Dermis blood vessel endothelial cell (primary cell): ENCODE data around the gene HK2. TPM values are rescaled to one million over a fixed set of nuclear protein-coding genes. Genes with fewer than 3 reads are reported as not detected.
A peak's percentile ranks its signal among the peaks of the same experiment; 100 is the strongest.
"Not testable (repeated sequence)": the region's sequence is repeated elsewhere in the genome, so short reads cannot be mapped to it uniquely, and the experiment has no call there.

Experiments used
- DNase-seq: peaks from one replicate; pipeline ENCODE4 v3.0.0; 2010
- total RNA-seq: library from RNA; depleted of rRNA; stranded (reverse); fragments of >200 nt; gene quantifications from 2 replicates; pipeline ENCODE4 v1.2.3, GENCODE V29; 2014

HK2 gene
- 3.1 and 7.6 TPM in 2 replicates for total RNA-seq

DNA sequence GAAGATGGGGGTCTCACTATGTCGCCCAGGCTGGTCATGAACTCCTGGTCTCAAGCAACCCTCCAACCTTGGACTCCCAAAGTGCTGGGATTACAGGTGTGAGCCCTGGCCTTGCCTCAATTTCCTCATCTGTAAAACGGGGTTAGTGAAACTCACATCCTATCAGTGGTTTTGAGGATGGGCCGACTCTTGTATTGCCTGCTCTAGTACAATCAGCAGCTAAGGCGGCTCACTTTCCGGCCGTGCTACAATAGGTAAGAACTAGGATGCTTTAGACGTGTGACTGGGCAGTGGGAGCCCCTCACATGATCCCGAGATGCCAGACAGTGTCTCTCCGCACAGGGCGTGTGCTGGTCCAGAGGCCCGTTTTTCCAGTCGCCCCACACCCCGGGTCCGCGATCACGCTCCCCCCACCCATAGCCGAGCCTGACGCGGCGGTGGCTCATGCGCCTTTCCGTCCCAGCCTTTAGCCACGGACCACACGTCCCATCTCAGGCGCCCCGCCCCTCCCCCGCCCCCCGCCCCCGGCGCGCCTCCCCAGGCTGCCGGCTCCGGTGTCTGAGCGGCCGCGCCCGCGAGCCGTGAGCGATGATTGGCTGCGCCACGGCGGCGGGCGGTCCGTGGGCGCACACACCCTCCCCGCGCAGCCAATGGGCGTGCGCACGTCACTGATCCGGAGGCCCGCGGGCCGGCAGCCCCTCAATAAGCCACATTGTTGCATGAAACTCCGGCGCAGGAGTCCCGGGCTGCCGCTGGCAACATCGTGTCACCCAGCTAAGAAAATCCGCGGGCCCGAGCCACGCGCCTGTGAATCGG is at the start of gene HK2:
TSS of gene HK2 (plus strand) at position 710 of the 816 bp plus-strand sequence. CDS start 454 bp downstream, outside the sequence.
- DNase-seq = peak; percentile 87

DNA sequence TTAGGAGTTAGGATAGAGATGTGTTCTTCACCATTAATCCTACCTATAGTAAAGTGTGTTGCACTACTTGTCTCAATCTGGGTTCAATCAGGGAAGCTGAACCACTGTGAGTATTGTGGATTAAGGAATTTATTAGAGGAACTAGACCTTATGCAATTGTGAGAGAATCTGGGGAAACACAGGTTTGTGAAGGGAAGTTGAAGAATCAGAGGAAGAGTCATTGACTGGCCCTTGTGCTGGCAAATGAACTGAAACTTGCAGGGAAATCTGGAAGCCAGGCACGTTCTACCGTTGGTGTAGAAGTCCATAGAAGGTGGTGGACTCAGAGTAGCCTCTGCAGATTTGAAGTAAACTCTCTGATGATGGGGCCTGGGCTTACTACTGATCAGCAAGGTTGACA is 44.7 kb upstream of the HK2 start:
- no peak for DNase-seq

DNA sequence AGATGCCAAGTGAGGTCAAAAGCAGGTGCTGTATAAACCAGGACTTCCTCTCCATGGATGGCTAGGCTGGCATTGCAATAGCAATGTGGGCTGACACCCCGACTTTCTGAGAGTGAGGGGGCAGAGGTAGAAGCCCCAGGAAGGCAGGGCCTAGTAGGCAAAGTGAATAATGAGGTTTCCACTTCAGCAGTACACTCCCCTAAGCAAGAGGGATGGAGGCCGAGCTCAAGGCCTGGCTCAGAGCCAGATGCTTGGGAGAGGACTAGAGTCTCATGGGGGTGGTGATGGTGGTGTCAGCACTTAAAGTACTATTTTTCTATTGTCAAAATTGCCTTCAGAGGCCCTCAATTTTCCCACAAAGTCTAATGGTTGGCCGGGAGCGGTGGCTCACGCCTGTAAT is 41.6 kb upstream of the HK2 start:
- no peak for DNase-seq

DNA sequence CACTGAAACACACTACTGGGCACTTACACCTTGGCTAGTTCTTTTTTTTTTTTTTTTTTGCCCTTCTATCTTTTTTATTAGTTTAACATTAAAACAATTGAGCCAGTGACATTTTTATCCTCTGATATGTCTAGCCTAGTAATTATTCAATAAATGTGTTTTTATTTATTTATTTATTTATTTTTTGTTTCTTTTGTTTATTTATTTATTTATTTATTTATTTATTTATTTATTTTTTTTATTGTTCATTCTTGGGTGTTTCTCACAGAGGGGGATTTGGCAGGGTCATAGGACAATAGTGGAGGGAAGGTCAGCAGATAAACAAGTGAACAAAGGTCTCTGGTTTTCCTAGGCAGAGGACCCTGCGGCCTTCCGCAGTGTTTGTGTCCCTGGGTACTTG is 39.0 kb upstream of the HK2 start:
- not testable (repeated sequence) for DNase-seq

DNA sequence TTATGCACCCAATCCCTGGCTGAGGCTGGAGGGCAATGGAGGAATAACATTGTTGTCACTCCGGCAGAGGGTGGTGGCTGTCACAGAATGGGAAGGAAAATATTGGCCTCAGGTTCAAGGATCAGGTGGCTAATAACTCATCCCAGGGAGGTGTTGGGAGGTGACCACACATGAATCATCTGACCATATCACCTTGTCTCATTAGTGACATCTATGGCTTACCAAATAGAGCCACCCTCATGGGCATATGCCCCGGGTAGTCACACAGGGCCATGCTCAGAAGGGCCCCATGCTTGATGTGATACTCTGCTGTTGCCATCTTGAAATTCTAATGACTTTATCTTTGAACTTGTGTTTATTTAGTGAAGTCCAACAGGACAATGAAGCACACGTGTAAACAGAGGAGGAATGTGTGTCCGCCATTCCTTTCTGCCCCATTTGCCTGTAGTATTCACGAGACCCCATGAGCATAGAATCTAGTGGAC is 27.5 kb upstream of the HK2 start:
- no peak for DNase-seq

DNA sequence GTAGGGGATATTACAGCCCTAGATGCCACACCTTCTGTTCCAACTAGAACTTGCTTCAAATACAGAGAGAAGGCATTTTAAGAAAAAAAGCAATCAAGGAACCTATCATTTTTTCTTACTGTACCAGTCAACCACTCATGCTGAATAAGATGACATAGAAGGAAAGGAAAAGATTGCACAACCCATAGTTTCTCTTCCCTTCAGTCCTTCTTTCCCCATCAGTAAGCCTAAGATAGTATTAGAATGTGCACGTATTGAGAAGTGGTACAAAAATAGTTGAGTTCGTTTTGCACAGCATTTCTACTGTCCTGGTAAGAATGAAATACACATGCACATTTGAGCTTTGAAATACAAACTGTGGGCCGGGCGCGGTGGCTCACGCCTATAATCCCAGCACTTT is 27.0 kb upstream of the HK2 start:
- DNase-seq = no peak

DNA sequence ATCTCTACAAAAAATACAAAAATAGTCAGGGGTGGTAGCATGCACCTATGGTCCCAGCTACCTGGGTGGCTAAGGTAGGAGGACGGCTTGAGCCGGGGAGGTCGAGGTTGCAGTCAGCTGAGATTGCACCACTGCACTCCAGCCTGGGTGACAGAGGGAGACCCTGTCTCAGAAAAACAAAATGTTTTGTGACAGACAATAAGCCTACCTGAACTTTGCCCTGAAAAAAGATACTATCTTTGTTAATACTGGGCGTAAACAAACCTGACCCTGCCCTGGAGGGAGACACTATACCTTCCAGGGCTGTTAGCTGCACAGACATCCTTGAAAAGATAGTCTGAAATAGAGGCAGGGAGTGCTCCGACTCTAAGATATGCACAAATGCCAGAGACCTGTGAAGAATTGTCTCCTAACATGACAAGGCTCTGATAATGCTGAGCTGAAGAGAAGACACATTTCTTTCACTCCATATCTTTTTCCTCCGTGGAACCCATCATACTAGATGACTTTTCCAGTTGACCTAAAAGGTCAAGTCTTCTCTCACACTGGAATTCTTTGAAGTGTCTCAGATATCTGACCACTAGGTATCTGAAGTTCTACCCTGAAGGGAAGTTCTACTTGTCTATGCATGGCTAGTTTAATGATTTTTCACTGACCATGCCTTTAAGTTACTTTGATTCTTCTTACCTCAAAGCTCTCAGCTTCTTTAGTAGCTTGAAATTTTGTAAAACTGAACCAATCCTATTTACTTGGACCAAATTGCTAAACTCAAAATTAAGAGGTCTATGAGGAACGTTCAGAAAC is 20.9 kb upstream of the HK2 start:
- no peak for DNase-seq

DNA sequence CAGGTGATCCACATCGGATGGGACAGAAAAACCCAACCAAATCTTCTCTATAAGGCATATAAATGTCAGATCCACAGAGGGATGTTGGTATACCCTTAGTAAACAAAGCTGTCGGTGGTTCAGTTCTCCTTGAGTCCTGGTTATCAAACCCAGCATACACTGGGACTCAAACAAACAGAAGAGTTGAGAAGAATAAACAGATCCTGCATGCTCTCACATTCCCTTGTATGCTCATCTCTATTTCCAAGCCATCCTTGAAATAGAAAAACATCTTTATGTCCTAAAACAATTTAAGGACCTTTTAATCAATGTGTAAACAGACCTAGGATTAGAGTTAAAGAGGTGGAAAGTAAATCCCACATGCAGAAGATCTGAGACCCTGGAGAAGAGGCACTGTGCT is 19.8 kb upstream of the HK2 start:
- DNase-seq = no peak

DNA sequence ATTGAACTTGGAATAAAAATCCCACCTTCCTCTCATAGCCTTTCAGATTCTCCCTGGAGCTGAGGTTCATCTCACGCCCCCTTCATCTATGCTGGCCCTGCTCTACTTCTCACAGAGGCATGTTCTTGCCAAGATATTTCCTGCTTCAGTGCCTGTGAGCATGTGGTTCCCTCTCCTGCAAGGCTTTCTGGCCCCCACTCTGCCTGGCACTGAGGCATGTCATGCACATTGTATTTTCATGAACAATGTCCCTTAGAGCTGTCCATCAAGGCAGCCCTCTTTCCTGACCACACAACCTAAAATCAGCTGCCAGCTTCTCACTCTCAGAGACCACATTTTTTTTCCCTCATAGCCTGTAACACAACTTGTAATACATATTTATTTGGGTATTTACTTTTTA is 18.0 kb upstream of the HK2 start:
- no peak for DNase-seq

DNA sequence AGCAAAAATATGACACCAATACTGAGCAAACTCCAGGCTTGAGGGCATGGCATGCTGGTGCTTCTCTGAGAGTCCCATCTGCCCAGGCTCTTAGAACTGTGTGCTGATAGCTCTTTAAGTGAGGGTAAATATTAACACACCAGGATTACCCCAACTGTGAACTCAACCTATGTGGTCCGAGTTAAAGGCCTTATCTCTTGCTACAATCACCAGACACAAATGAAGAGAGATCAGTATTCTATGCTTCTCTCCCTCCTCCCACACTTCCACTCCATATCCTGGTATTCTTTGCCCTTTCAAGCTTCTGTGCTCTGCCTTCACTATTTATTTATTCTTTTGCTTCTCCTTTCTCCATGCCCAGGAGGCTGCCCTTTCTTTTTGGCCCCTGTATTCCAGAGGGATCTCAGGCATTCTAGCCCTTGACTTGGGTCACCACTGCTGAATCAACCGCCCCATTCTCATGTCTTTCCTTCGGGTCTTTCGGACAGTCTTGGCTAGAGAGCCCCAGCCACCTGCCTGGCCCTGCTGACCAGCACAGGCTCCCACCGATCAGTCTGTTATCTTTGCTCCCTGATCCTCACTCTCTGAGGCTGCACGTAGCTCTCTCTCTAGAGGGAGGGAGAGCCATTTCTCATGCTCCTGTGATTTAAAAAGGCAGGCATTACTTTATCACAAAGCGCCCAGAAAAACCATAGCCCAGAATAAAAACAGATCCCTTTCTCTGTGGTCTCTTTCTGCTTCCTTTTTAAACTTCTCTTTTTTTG is 17.2 kb upstream of the HK2 start:
- no peak for DNase-seq

DNA sequence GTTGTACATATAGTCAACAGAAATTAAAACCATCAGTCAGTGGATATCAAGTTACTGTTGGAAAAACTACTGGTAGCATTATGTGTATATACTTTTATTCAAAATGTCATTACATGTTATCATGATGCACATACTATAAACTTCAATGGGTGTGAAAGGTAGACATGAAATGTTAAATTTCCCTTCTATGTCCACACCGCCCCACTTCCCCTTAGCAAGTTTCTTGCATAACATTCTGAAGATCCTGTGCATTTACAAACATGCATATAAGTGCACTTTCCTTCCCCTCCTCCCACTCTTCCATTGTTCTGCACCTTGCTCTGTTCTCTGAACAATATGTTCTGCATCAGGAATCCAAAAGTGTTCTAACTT is 16.6 kb upstream of the HK2 start:
- no peak for DNase-seq

DNA sequence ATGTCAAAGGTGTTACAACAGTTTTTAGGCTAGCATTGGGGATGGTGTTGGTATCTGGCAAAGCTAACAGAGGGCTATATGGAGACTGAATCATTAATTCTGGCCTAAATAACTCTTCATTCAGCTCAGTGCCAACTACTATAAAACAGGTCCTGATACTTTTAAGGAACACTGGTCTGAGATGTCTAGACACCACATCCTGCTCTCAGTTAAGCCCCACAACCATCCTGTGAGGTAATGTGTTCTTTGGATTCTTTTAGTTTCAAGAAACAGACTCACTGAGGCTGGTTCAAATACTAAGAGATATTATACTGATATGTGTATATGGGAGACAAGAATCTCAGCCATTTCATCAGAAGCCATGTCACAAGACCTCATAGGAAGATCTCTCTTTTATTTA is 14.2 kb upstream of the HK2 start:
- no peak for DNase-seq

DNA sequence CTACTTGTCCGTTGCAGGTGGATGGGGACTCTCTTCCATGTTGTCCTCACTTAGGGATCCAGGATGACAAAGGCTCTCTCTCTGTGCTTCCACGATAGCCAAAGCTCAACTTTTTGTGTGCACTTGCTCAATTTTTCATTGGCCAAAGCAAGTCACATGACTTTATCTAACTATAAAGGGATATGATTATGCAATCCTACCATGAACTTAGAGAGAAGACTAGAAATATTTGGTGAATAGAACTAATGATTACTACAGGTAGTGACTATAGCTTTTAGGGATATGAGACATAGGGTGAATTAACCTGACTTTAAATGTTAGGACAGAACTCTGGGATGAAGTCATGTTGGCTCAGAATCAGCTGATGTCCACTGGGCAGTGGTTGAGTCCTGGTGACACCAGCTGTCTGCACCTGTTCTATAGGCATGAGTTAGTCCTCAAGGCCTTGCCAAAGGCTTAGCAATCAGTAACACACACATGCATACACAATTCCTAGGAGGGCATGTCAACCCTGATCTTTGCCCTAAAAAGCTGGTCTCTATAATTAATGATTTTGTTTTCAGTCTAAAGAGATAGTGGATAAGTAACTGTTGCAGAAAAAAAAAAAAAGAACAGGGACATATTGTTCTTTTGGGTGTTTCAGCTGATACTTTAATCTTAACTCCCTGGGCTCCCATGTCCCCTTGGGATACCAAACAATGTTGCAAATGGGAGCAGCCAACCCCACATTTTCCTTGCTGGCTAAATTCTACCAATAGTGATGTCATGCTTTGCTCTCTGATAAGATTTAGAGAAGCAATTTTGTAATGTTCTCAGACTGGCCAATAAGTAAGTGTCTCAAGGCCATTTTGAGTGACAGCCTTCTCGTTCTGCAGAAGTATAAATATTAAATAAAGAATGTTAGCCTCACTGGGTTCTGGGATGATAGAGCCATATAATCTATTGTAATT is 12.5 kb upstream of the HK2 start:
- no peak for DNase-seq

DNA sequence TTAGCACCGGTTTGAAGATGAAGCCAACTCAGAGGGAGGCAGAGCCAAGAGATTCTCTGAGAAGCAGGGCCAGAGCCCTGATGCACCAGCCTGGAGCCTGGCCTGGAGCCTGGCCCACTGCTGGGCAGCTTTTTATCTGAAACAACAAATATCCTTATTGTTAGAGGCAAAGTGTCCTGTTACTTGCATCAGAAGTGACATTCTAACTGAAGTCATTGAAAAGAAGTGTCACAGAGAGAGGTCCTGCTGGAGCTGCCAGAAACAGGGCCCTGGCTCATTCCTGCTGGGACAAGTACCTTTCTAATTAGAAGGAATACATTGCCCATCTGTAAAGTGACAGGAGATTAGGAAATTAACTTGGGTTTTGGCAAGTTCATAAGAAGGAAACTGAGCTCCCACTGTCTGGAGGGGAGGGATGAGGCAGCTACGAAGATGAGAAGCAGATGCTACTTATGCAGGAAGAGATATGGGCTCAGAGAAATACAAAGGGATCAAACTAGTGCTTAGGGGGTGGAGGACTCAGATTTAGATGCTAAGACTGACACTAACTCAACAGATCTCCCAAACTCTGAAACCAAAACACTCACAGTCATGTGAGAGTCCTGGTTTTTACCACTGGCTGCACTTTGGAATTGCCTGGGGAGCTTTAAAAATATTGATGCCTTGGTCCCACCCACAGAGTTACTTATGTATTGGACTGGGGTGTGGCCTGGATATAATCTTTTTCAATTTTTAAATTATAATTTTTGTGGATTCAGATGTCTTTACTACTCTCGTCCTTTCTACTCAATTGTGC is 11.0 kb upstream of the HK2 start:
- DNase-seq = no peak

DNA sequence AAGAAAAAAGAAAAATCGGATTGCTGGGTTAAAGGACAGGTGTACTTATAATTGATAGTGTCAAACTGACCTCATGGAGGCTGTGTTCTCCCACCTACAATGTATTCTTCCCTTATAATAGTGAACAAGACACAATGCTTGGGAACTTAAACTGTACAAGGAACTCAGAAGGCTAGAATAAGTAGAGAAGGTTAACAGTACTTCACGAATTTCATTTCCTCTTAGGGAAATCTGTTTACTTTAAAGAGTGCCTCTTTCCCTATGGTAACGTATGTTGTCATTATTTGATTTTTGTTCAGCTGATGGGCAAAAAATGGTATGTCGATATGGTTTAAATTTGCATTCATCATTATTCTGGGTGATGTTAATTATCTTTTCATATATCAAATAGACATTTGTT is 9.2 kb upstream of the HK2 start:
- DNase-seq = no peak

DNA sequence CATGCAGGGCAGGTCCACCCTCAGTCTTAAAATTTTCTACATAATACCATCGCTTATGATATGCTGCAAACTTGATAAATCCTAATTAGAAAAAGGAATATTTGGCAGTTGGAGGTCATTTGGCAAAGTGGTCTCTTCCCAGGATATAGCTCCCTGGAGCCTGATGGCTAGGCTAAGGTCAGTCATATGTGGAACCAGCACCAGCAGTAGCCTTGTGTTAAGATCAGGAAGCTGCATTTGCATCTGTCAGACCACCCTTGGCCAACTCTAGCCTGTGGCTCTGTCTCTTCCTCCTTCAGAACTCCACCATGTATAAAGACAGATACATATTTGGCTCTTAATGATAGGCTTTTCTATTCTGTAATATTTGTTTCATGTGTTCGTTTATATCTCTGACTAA is 5.4 kb upstream of the HK2 start:
- no peak for DNase-seq

DNA sequence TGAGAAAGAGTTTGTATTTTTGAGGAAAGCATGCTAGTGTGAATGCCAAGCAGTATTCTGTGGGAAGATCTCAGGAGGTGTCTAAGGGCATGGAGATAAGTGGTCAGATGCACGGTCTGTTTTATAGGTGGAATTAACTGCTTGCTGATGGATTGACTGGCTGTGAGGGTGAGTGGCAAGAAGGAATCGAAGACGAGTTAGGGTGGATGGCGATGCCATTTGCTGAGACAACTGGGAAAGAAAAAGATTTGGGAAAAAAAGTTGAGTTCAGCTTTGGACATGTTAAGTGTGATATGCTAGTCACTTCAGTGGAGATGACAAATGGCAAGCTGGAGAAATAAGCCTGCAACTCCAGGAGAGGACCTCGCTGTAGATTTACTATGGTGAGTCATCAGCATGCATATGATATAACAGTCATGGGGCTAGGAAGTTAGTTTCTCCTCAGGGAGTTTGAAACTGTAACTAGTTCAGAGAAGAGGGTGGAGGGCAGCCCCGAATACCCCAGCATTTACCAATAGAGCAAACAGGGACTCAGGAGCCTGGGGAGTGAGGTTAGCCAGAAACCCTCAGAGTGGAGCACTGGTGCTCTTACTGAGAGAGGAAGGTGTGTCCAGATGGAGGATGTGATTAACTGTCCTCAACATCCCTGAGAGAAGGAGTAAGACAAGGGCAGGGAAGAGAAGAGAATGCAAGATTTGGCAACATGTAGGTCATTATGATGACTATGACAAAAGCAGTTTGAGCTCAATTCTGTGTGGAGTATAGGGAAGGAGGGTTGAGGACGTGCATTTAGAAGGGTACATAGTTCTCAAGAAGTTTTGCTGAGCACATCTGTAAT is 2.0 kb upstream of the HK2 start:
- no peak for DNase-seq

DNA sequence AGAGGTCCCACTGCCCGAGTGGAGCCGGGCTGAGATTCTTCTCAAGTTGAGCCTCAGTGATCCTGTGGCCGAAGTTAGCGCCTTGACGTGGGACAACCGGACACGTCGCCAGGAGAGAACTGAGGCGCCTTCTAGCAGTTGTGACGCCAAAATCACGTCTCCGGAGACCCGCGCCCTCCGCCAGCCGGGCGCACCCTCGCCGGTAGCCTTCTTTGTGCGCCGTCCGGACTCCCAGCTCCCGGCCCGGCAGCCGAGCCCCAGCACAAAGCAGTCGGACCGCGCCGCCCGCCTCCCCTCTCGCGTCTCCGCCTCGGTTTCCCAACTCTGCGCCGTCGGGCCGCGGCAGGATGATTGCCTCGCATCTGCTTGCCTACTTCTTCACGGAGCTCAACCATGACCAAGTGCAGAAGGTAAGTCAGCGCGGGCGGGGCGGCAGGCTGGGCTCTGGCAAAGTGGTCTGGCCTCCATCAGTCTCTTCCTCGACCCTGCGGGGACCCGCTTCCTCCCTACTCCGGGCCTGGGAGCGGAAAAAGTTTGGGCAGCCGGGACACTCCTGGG is 386 bp downstream of the HK2 start:
- DNase-seq = peak; percentile 39

DNA sequence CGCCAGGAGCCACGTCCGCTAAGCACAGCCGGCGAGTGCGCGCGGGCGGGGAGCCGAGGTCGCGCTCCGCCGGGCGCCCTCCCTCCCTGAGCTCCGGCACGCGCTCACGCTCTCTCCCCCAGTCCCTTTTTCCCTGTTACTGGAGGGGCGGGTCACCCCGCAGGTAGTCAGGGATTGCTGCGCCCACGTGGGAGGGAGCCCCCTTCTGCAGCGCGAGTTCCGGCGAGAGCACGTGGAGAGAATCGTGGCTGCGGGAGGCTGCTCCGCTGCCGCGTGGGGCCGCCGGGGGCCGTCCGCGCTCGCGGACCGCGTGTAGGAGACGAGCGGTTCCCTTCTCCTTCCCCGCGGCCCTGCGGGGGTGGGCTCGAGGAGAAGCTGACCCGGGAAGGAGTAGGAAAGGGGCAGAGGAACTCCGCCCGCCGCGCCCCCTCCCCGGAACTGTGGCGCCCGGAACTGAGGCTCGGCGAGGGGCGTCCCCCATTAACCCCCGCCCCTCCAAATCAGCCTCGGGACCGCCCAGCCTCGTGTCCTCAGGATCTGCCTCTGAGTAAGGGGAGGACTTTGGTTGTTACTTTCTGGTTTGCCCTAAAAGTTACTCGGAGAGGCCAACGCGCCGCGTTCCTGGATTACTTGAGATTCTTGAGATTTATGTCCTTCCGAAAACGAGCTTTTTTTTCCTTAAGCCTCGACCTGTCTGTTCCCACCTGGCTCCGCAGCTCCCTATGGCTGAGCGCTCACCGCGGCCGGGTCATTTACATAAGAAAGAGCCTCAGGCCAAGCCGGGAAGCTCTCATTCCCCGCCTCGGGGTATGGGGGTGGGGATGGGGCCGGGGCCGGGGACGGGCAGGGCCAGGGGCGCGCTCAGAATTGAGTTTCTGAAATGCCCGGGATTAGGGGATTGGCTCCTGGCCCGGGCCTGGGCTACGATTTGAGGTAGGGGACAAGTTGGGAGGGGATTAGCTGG is 1.1 kb downstream of the HK2 start:
- DNase-seq = peak; percentile 43
